ENCODE measurements around the gene KRT3. TPM values are rescaled to one million over a fixed set of nuclear protein-coding genes. Genes with fewer than 3 reads are reported as not detected.

The KRT3 gene
- total and polyA plus RNA-seq, 9 of the 15 experiments (the other 6 are each of a cell fraction or from before 2014, with no cell fraction given), result not detected

DNA sequence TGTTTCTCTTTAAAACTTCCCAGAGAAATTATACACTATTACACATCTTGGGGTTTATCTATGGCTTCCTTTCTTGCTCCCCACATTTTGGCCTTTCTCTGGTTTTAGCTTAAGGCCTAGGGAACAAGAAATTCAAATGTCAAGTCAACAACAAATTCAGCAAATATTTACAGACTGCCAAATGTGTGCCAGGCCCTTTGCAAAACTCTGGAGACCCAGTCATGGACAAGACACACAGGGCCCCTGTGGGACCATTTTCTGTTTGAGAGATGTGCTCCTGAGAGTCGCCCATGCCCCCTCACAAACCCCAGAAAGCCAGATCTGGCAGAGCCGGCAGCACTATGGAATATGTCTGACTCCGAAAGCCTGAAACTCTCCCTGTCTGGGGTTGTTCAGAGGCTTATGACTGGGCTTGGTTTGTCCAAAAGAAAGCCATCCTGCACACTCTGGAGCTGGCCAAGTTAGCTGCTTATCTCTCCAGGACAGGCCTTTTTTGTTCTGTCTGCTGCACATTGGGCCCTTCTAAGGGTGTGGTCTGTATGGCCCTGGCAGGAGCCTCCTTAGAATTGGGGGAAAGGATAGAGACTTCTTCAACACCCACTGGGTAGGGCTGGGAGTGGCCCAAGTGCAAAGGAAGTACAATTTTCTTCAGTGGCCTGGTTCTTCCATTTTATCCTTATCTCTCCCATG is 1.1 kb upstream of the KRT3 start:
- intact Hi-C loops (cut with micrococcal nuclease), result no loop called here
- Histone ChIP-seq H3K9ac (ENCODE audit: insufficient read depth in 1 of 2, low read depth in 2 of 2, low read length in 2 of 2) (peak overlapping the region; percentile 22 to 57; a peak in 2 of 4 replicates), H3K79me2 (ENCODE audit: control insufficient read depth, insufficient read depth, low read length) (no peaks in the 10 kb centered on the region), H3K4me1 (replicated peaks in 1 of 2; ENCODE audit: control insufficient read depth in 2 of 2, insufficient read depth in 2 of 2, low read length in 2 of 2) (peaks cover 28 to 37% of the 10 kb centered on the region in 2 experiments; a peak in 4 of 5 replicates), H3K9me1 (ENCODE audit: control insufficient read depth, insufficient read depth, low read length) (no peaks in the 10 kb centered on the region), H3K4me3 (no peak overlapping the region), H4K20me1 (replicated peaks; ENCODE audit: control insufficient read depth, insufficient read depth, low read length) (no peaks in the 10 kb centered on the region), H3K27me3 (ENCODE audit: control insufficient read depth in 2 of 2, insufficient read depth in 2 of 2, low read length in 2 of 2) (no peaks in the 10 kb centered on the region), H3K9me3 (replicated peaks; ENCODE audit: control insufficient read depth, insufficient read depth, low read depth, low read length) (no peaks in the 10 kb centered on the region), H3K4me2 (ENCODE audit: insufficient read depth, low read length) (peak overlapping the region; percentile 31; the same call in 1 of the 2 replicates), H3K27ac (ENCODE audit: extremely low read depth, low read depth, low read length) (peak overlapping the region; percentile 51), H3K36me3 (ENCODE audit: control insufficient read depth, insufficient read depth, low read length) (no peaks in the 10 kb centered on the region), H2AFZ (ENCODE audit: low read depth, low read length) (0 out of 2 replicates have a peak overlapping the region, but pooled peaks have one; percentile 46)
- peak; percentile 92 to 94 (median 92) for DNase-seq (ENCODE audit: extremely low read depth in 1 of 4, low spot score in 3 of 4)
- in situ Hi-C loops (cut with MboI), result no loop called here
- FAIRE-seq, result peak; percentile 99
- ChIA-PET CTCF (ENCODE audit: low intra/inter-chr PET ratio) (no interaction called here), POLR2A (interaction anchor here (0.6 to 1.9 kb wide), 6 partner anchors 8 to 260 kb away, joined by 3 to 11 read pairs (median 4); no protein-coding TSS in a partner anchor)
- no TSS peak for BruUV-seq (replicated peaks)
- ATAC-seq, result peak; percentile 97
- 0% methylated on average over 3 of the region's 3 CpGs for WGBS (ENCODE audit: insufficient coverage, low coverage, missing lambda C conversion rate)
- TF ChIP-seq POLR2H (tag; IDR thresholded peaks at IDR 0.05; ENCODE audit: low read depth) (no peak), PCBP2 (IDR thresholded peaks at IDR 0.05; ENCODE audit: low read depth, low read length, poor library complexity, severe bottlenecking) (no peak), HDGF (IDR thresholded peaks at IDR 0.05) (no peak), ZEB2 (IDR thresholded peaks at IDR 0.05) (peak; percentile 63; the same call in 1 of the 2 replicates), DACH1 (IDR thresholded peaks at IDR 0.05; ENCODE audit: partially characterized antibody) (no peak), MCM5 (IDR thresholded peaks at IDR 0.05; ENCODE audit: low read depth) (no peak), CBFA2T2 (conservative IDR thresholded peaks at IDR 0.05) (peak; percentile 87), HEY1 (CRISPR knock-in tag; IDR thresholded peaks at IDR 0.05; ENCODE audit: borderline replicate concordance) (no peak), MAFG (tag; conservative IDR thresholded peaks at IDR 0.05) (no peak), ASH1L (IDR thresholded peaks at IDR 0.05; ENCODE audit: borderline replicate concordance, low read depth, partially characterized antibody) (no peak), KLF1 (tag; IDR thresholded peaks at IDR 0.05) (peak; percentile 71; the same call in 1 of the 2 replicates), PURB (CRISPR knock-in tag; IDR thresholded peaks at IDR 0.05; ENCODE audit: low read depth) (no peak)
- TF ChIP-seq, protein P1, sequence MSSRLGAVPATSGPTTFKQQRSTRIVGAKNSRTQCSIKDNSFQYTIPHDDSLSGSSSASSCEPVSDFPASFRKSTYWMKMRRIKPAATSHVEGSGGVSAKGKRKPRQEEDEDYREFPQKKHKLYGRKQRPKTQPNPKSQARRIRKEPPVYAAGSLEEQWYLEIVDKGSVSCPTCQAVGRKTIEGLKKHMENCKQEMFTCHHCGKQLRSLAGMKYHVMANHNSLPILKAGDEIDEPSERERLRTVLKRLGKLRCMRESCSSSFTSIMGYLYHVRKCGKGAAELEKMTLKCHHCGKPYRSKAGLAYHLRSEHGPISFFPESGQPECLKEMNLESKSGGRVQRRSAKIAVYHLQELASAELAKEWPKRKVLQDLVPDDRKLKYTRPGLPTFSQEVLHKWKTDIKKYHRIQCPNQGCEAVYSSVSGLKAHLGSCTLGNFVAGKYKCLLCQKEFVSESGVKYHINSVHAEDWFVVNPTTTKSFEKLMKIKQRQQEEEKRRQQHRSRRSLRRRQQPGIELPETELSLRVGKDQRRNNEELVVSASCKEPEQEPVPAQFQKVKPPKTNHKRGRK (tag; IDR thresholded peaks at IDR 0.05), result no peak
- TF ChIP-seq, protein P2, sequence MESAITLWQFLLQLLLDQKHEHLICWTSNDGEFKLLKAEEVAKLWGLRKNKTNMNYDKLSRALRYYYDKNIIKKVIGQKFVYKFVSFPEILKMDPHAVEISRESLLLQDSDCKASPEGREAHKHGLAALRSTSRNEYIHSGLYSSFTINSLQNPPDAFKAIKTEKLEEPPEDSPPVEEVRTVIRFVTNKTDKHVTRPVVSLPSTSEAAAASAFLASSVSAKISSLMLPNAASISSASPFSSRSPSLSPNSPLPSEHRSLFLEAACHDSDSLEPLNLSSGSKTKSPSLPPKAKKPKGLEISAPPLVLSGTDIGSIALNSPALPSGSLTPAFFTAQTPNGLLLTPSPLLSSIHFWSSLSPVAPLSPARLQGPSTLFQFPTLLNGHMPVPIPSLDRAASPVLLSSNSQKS (CRISPR knock-in tag; IDR thresholded peaks at IDR 0.05), result no peak
- TF ChIP-seq, protein P3, sequence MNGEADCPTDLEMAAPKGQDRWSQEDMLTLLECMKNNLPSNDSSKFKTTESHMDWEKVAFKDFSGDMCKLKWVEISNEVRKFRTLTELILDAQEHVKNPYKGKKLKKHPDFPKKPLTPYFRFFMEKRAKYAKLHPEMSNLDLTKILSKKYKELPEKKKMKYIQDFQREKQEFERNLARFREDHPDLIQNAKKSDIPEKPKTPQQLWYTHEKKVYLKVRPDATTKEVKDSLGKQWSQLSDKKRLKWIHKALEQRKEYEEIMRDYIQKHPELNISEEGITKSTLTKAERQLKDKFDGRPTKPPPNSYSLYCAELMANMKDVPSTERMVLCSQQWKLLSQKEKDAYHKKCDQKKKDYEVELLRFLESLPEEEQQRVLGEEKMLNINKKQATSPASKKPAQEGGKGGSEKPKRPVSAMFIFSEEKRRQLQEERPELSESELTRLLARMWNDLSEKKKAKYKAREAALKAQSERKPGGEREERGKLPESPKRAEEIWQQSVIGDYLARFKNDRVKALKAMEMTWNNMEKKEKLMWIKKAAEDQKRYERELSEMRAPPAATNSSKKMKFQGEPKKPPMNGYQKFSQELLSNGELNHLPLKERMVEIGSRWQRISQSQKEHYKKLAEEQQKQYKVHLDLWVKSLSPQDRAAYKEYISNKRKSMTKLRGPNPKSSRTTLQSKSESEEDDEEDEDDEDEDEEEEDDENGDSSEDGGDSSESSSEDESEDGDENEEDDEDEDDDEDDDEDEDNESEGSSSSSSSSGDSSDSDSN (IDR thresholded peaks at IDR 0.05; ENCODE audit: borderline replicate concordance in 1 of 2, low read depth in 2 of 2, low read length in 2 of 2), result peak in 1 of 2 experiments; percentile 93; a peak in 2 of 4 replicates
